Breast epithelium (tissue), 4 donors: Measurements from ENCODE around the gene SRSF2. TPM values are rescaled to one million over a fixed set of nuclear protein-coding genes. Genes with fewer than 3 reads are reported as not detected.
"Not testable (repeated sequence)": the region's sequence is repeated elsewhere in the genome, so short reads cannot be mapped to it uniquely, and the experiment has no call there.

Source experiments
- DNase-seq, 2 donors: peaks; one replicate each; pipeline ENCODE4 v3.0.0-alpha.2; 2019; ENCODE audit warnings: low spot score in 2 of 2
- H3K27ac ChIP-seq, 2 donors: fragments of 200-600 bp; sonication (generic) in 1 of 2; one replicate each; pipeline ENCODE4 v1.5.1; 2016 to 2019; ENCODE audit warnings: mild to moderate bottlenecking in 1 of 2
- H3K27me3 ChIP-seq, 2 donors: fragments of 200-600 bp; sonication (generic) in 1 of 2; one replicate each; pipeline versions ENCODE4 v1.5.1 to v1.6.0; 2017 to 2019; ENCODE audit warnings: control low read depth in 1 of 2, mild to moderate bottlenecking in 1 of 2
- H3K36me3 ChIP-seq: fragments of 200-600 bp; one replicate; pipeline ENCODE4 v1.5.1; 2019
- H3K4me1 ChIP-seq, 2 donors: fragments of 200-600 bp; sonication (generic); one replicate each; pipeline ENCODE4 v1.5.1; 2016 to 2019; ENCODE audit warnings: control low read depth in 1 of 2
- H3K4me3 ChIP-seq, 3 donors: fragments of 200-600 bp; sonication (generic); 1 replicate in 2 of 3; 2 replicates in 1 of 3; pipeline ENCODE4 v1.5.1; 2016 to 2019; ENCODE audit warnings: mild to moderate bottlenecking in 3 of 3, moderate library complexity in 2 of 3
- H3K9me3 ChIP-seq, 2 donors: fragments of 200-600 bp; sonication (generic) in 1 of 2; one replicate each; pipeline ENCODE4 v1.5.1; 2016 to 2019; ENCODE audit warnings: control low read depth in 1 of 2
- CTCF ChIP-seq, 3 donors: fragments of 450-650 bp; IDR thresholded peaks; one replicate each; pipeline ENCODE4 v1.5.1; 2016 to 2017; ENCODE audit warnings: antibody characterized with exemption in 3 of 3, mild to moderate bottlenecking in 3 of 3, moderate library complexity in 3 of 3
- POLR2A ChIP-seq: fragments of 450-650 bp; IDR thresholded peaks from one replicate; pipeline ENCODE4 v1.6.1; 2016; ENCODE audit warnings: antibody characterized with exemption, mild to moderate bottlenecking, moderate library complexity
- POLR2AphosphoS5 ChIP-seq, 3 donors: sonication (generic); formaldehyde crosslinking; IDR thresholded peaks; one replicate each; pipeline ENCODE4 v1.6.1; 2017; ENCODE audit warnings: antibody characterized with exemption in 3 of 3
- intact Hi-C: fragments of 100-400 bp; cut with DNase I; formaldehyde crosslinking; loops from one replicate; pipeline ENCODE4 v1.15.1; 2023; ENCODE audit warnings: low total_unique reads
- total RNA-seq, 3 donors: library from RNA; depleted of rRNA; stranded (reverse); fragments of >200 nt; gene quantifications; one replicate each; pipeline ENCODE4 v1.1.0, GENCODE V29; 2016

SRSF2 gene
- total RNA-seq, 3 donors from 2014 or later, result 143 to 247 (median 244) TPM

- Histone ChIP-seq H3K27ac (peak overlapping the region; percentile 32 to 99), H3K27me3 (no peaks in the 10 kb centered on the region), H3K36me3 (no peaks in the 10 kb centered on the region), H3K4me1 (peaks cover 0 to 21% of the 10 kb centered on the region in 2 donors), H3K4me3 (peak overlapping the region; percentile 93 to 97 (median 96)), H3K9me3 (no peaks in the 10 kb centered on the region)
- intact Hi-C loops, result no loop called here
- TF ChIP-seq POLR2A (no peak), POLR2AphosphoS5 (IDR thresholded peaks at IDR 0.05) (no peak), CTCF (IDR thresholded peaks at IDR 0.05) (no peak)
- DNase-seq, result no peak
Observed at GRCh38 chr17:76735006-76735405, 2.1 kb downstream of the SRSF2 start.

- intact Hi-C loops, result no loop called here
- peak overlapping the region in 1 of 3 donors; percentile 93 for H3K4me3 ChIP-seq
- H3K27ac ChIP-seq, result peak overlapping the region in 1 of 2 donors; percentile 99
- H3K4me1 ChIP-seq, result peaks cover 0 to 21% of the 10 kb centered on the region in 2 donors
- H3K27me3 ChIP-seq, result no peaks in the 10 kb centered on the region
- TF ChIP-seq POLR2AphosphoS5 (IDR thresholded peaks at IDR 0.05) (no peak), CTCF (IDR thresholded peaks at IDR 0.05) (no peak), POLR2A (no peak)
- no peak for DNase-seq
- H3K36me3 ChIP-seq, result no peaks in the 10 kb centered on the region
- no peaks in the 10 kb centered on the region for H3K9me3 ChIP-seq
Observed at GRCh38 chr17:76734080-76734840, 2.9 kb downstream of the SRSF2 start.

- H3K36me3 ChIP-seq, result no peaks in the 10 kb centered on the region
- H3K27ac ChIP-seq, result peak overlapping the region in 1 of 2 donors; percentile 99
- H3K4me1 ChIP-seq, result peaks cover 0 to 17% of the 10 kb centered on the region in 2 donors
- H3K4me3 ChIP-seq, result peak overlapping the region in 1 of 3 donors; percentile 93
- no peak for DNase-seq
- intact Hi-C loops, result no loop called here
- TF ChIP-seq POLR2A (no peak), POLR2AphosphoS5 (IDR thresholded peaks at IDR 0.05) (no peak), CTCF (IDR thresholded peaks at IDR 0.05) (no peak)
- H3K9me3 ChIP-seq, result no peaks in the 10 kb centered on the region
- H3K27me3 ChIP-seq, result no peaks in the 10 kb centered on the region
Observed at GRCh38 chr17:76733618-76733957, 3.5 kb downstream of the SRSF2 start.

- H3K27ac ChIP-seq, result peak overlapping the region in 1 of 2 donors; percentile 99
- no peak for DNase-seq
- no peaks in the 10 kb centered on the region for H3K36me3 ChIP-seq
- H3K4me1 ChIP-seq, result peaks cover 0 to 15% of the 10 kb centered on the region in 2 donors
- no peak for TF ChIP-seq CTCF (IDR thresholded peaks at IDR 0.05)
- TF ChIP-seq POLR2AphosphoS5 (IDR thresholded peaks at IDR 0.05), result no peak
- TF ChIP-seq POLR2A, result no peak
- H3K4me3 ChIP-seq, result no peak overlapping the region
- no peaks in the 10 kb centered on the region for H3K27me3 ChIP-seq
- intact Hi-C loops, result no loop called here
- no peaks in the 10 kb centered on the region for H3K9me3 ChIP-seq
Observed at GRCh38 chr17:76732734-76733617, 4.2 kb downstream of the SRSF2 start.

- DNase-seq, H3K27ac ChIP-seq, H3K9me3 ChIP-seq, intact Hi-C loops, H3K4me3 ChIP-seq, H3K27me3 ChIP-seq, H3K36me3 ChIP-seq: not testable (repeated sequence)
- peaks cover 0 to 15% of the 10 kb centered on the region in 2 donors for H3K4me1 ChIP-seq
Observed at GRCh38 chr17:76731800-76732733, 5.1 kb downstream of the SRSF2 start.
